Heart left ventricle (tissue), 16 donors: ENCODE data around the gene CTNNA3. TPM values are rescaled to one million over a fixed set of nuclear protein-coding genes. Genes with fewer than 3 reads are reported as not detected.

Experiments
- ATAC-seq, 4 donors: fragments of 200-7000 bp; cut with Tn5 transposase; one replicate each; pipeline ENCODE4 v1.9.1; 2020 to 2022; ENCODE audit warnings: moderate library complexity in 4 of 4, mild to moderate bottlenecking in 3 of 4, moderate number of reproducible peaks in 1 of 4
- DNase-seq, 5 donors: peaks; one replicate each; pipeline ENCODE4 v3.0.0-alpha.2; 2020
- H3K27ac ChIP-seq, 12 donors: fragments of 200-600 bp; sonication (generic) in 4 of 12; one replicate each; pipeline versions ENCODE4 v1.5.0 to v1.8.0; 2016 to 2022; ENCODE audit warnings: mild to moderate bottlenecking in 2 of 12
- H3K27me3 ChIP-seq, 9 donors: fragments of 200-600 bp; sonication (generic) in 2 of 9; one replicate each; pipeline versions ENCODE4 v1.5.1 to v1.8.0; 2016 to 2022; ENCODE audit warnings: mild to moderate bottlenecking in 3 of 9
- H3K36me3 ChIP-seq, 9 donors: fragments of 200-600 bp; sonication (generic) in 2 of 9; one replicate each; pipeline versions ENCODE4 v1.5.0 to v1.8.0; 2018 to 2022; ENCODE audit warnings: mild to moderate bottlenecking in 2 of 9
- H3K4me1 ChIP-seq, 12 donors: fragments of 200-600 bp; sonication (generic) in 4 of 12; one replicate each; pipeline versions ENCODE4 v1.5.0 to v1.8.0; 2016 to 2022; ENCODE audit warnings: mild to moderate bottlenecking in 3 of 12
- H3K4me3 ChIP-seq, 12 donors: fragments of 200-600 bp; sonication (generic) in 4 of 12; one replicate each; pipeline versions ENCODE4 v1.5.0 to v1.8.0; 2017 to 2022; ENCODE audit warnings: mild to moderate bottlenecking in 9 of 12, moderate library complexity in 4 of 12
- H3K9me3 ChIP-seq, 12 donors: fragments of 200-600 bp; sonication (generic) in 4 of 12; one replicate each; pipeline versions ENCODE4 v1.5.0 to v1.8.0; 2016 to 2022; ENCODE audit warnings: mild to moderate bottlenecking in 1 of 12
- CTCF ChIP-seq, 12 donors: fragments of 200-600 bp; sonication (generic) in 4 of 12; IDR thresholded peaks; one replicate each; pipeline versions ENCODE4 v1.5.0 to v1.8.0; 2018 to 2022; ENCODE audit warnings: antibody characterized with exemption in 12 of 12, mild to moderate bottlenecking in 5 of 12
- POLR2A ChIP-seq, 2 donors: fragments of 450-650 bp; IDR thresholded peaks; one replicate each; pipeline ENCODE4 v1.6.1; 2017; ENCODE audit warnings: antibody characterized with exemption in 2 of 2, mild to moderate bottlenecking in 2 of 2, moderate library complexity in 2 of 2
- WGBS, 4 donors: extraction: QIAGEN DNeasy Blood & Tissue Kit in 2 of 4; methylation state at CpG; one replicate each; pipeline versions ENCODE4 v1.1.5 to v1.1.7; 2013 to 2018; 5-methylcytosine and 5-hydroxymethylcytosine counted together
- intact Hi-C, 10 donors: fragments of 100-400 bp; cut with DNase I; formaldehyde crosslinking; loops; one replicate each; pipeline versions ENCODE4 v1.11.1 to v1.14.2; 2022
- polyA plus RNA-seq, 2 donors: library from polyadenylated mRNA; stranded (reverse); fragments of 200-250 nt; gene quantifications; one replicate each; pipeline ENCODE4 v1.2.3, GENCODE V29; 2013
- total RNA-seq, 9 donors: library from RNA; depleted of rRNA in 2 of 9; stranded (reverse); fragments of >200 nt in 2 of 9; fragmentation: NEBNext Ultra II Directional in 3 of 9; extraction: Animal tissue kit (Norgen Biotek cat#: 25700) in 3 of 9; gene quantifications; one replicate each; pipeline versions ENCODE4 v1.1.0 to v1.2.4, GENCODE V29; 2016 to 2023
- donor health status: ischemic (EF 13 %, LVEDD 7.1; RV severe dilation, severe dysfunction).
- donor health status: healthy with polysubstance abuse.
- donor health status: DM: no; HTN: yes; CAD: no.
- donor health status: DM: no; HTN: no; CAD: no.
- donor health status: ischemic (EF 25% LVEDD 6.9; RV normal size, moderate dysfunction).
- donor health status: ischemic (EF 25% LVEDD 5.7; RV mildly dilated, moderate dysfunction).
- donor health status: healthy.
- donor health status: DM: yes; HTN: yes; CAD: no.
- donor health status: ischemic (EF 35%, LVEDD 5.7; RV mildly dilated, moderate dysfunction).
- donor health status: nonischemic (EF 11% LVEDD 7.7; RV severe dilation, severe dysfunction).
- donor health status: DM: yes; HTN: yes; CAD: no.
- donor health status: PGD.
- donor health status: ischemic (EF 29% LVEDD 5.4; RV normal size, mild dysfunction).
- donor health status: nonischemic (EF 23%, LVEDD 6.1; RV moderate dilation, normal function).

Gene CTNNA3
- total and polyA plus RNA-seq, 11 donors = 4.8 to 200 (median 99.0) TPM

DNA sequence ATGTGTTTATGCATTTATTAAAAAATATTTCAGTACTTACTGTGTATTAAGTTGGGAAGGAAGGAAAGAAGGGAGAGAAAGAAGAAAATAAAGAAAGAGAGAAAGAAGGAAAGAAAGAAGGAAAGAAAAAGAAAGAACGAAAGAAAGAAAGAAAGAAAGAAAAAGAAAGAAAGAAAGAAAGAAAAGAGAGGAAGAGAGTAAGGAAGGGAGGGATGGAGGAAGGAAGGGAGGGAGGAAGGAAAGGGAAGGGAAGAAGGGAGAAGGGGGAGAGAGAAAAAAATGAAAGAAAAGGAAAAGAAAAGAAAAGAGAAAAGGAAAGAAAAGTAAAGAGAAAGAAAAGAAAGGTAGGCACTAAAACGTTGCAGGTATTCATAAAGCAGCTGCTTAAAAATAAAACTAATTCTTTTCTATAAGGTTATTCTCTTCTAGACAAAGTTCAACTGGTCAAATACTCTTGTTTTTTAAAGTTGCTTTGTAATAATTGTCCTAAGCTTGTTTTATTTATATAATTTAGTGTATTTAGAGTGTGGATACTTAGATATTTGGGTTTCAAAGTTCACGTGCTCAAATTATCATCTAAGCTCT is 1473.4 kb downstream of the CTNNA3 start:
- DNase-seq (no peak), ATAC-seq (no peak)
- peaks cover 0 to 17% (median 0%) of the 10 kb centered on the region in 12 donors for H3K9me3 ChIP-seq
- intact Hi-C loops = no loop called here
- TF ChIP-seq POLR2A (IDR thresholded peaks at IDR 0.05) = no peak
- TF ChIP-seq CTCF (IDR thresholded peaks at IDR 0.05) = no peak
- H3K4me1 ChIP-seq = no peaks in the 10 kb centered on the region
- WGBS, 4 donors = 69 to 80% (median 78%) methylated on average over 3 of the region's 3 CpGs
- no peaks in the 10 kb centered on the region for H3K27me3 ChIP-seq
- H3K4me3 ChIP-seq = no peak overlapping the region
- H3K27ac ChIP-seq = no peak overlapping the region
- H3K36me3 ChIP-seq = no peaks in the 10 kb centered on the region

- Histone ChIP-seq H3K27ac (no peak overlapping the region), H3K36me3 (no peaks in the 10 kb centered on the region), H3K4me3 (no peak overlapping the region), H3K4me1 (no peaks in the 10 kb centered on the region), H3K27me3 (no peaks in the 10 kb centered on the region), H3K9me3 (no peaks in the 10 kb centered on the region)
- no peak for TF ChIP-seq POLR2A (IDR thresholded peaks at IDR 0.05)
- TF ChIP-seq CTCF (IDR thresholded peaks at IDR 0.05) = no peak
- ATAC-seq (no peak), DNase-seq (no peak)
- intact Hi-C loops = no loop called here
- WGBS, 4 donors = 66 to 79% (median 73%) methylated on average over 5 of the region's 5 CpGs
These were observed 1476.9 kb downstream of the CTNNA3 start for GRCh38 chr10:66218981-66219587.

DNA sequence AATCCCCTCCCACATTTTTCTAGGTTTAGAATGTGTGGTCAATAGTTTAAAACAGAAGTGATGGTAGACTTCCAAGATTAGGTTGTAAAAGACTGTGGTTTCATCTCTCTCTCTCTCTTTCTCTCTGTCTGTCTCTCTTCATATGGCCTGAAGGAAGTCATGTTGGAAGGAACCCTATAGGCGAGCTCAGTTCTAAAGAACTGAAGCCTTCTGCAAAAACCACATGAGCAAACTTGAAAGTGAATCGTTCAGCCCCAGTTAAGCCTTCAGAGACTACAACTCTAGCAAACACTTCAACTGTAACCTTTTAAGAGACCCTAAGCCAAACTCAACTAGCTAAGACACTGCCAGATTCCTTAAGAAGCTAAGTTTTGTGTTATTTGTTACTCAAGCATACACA is 1477.7 kb downstream of the CTNNA3 start:
- no peak overlapping the region for H3K27ac ChIP-seq
- no peaks in the 10 kb centered on the region for H3K27me3 ChIP-seq
- no peak overlapping the region for H3K4me3 ChIP-seq
- H3K4me1 ChIP-seq = no peaks in the 10 kb centered on the region
- H3K9me3 ChIP-seq = no peaks in the 10 kb centered on the region
- no peak for TF ChIP-seq CTCF (IDR thresholded peaks at IDR 0.05)
- TF ChIP-seq POLR2A (IDR thresholded peaks at IDR 0.05) = no peak
- H3K36me3 ChIP-seq = no peaks in the 10 kb centered on the region
- no peak for ATAC-seq
- intact Hi-C loops = no loop called here
- no peak for DNase-seq
- 77 to 88% (median 83%) methylated on average over 2 of the region's 2 CpGs for WGBS, 4 donors

GRCh38 chr10:66215920-66216319 is 1480.1 kb downstream of the CTNNA3 start:
- intact Hi-C loops = no loop called here
- WGBS, 4 donors = 84 to 95% (median 89%) methylated on average over 3 of the region's 3 CpGs
- no peak for ATAC-seq
- Histone ChIP-seq H3K27me3 (no peaks in the 10 kb centered on the region), H3K4me3 (no peak overlapping the region), H3K9me3 (no peaks in the 10 kb centered on the region), H3K4me1 (no peaks in the 10 kb centered on the region), H3K36me3 (no peaks in the 10 kb centered on the region), H3K27ac (no peak overlapping the region)
- DNase-seq = no peak
- TF ChIP-seq POLR2A (IDR thresholded peaks at IDR 0.05) (no peak), CTCF (IDR thresholded peaks at IDR 0.05) (no peak)
